Stimulated activated CD8-positive, alpha-beta memory T cell treated with anti-CD3 and anti-CD28 coated beads, Interleukin-4, amount 100 ng/mL, for 4 hours (primary cell): Measurements from ENCODE around the gene BCOR.

Experiments
- DNase-seq, 2 donors: peaks; one replicate each; pipeline ENCODE4 v3.0.0-alpha.2; 2020; ENCODE audit warnings: low read depth in 2 of 2, low spot score in 1 of 2

The BCOR gene

DNA sequence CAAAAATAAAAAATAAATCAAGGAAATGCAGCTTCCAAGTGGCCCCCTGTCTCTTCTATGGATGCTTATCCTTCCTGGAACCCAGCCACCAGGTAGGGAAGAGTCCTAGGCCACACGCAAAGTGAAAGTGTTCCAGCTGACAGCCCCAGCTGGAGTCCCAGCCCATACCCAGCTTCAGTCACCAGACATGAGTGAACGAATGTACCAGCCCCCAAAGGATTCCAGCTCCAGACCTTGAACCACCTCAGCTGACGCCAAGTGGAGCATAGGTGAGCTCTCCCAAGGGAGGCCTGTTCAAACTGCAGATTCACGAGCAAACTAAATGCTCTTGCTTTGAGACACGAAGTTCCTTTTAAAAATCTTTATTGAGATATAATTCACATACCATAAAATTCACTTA lies 62.0 kb downstream of the BCOR start:
- DNase-seq = no peak

DNA sequence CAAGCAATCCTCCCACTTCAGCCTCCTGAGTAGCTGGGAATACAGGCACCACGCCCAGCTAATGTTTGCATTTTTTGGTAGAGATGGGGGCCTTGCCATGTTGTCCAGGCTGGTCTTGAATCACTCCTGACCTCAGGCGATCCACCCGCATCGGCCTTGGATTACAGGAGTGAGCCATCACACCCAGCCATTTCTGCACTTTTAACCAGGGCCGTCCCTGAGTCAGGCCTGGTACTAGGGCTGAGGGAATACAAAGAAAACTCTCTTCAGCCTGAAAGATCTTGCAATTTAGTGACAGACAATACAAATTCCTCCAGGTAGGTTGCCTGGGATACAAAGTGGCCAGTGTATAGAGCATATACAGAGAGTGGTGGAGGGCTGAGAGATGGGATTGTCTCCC lies 65.8 kb downstream of the BCOR start:
- DNase-seq = no peak

DNA sequence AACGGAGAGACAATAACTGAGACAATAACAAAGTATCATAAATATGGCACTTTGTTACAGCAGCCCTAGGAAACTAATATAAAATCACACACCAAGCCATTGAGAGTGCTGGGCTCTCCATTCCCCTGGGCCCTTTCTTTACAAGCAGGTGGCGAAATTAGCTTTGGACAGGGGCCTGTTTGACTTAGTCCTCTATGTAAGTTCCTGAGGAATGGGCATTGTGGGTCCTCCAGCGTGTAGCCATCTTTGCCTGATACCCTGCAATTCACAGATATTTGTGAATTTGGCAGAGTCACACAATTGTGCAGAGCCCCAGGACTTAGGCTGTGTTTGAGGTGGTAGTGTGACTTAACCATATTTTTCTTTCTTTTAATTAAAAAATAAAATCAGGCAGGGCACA lies 67.6 kb downstream of the BCOR start:
- no peak for DNase-seq

DNA sequence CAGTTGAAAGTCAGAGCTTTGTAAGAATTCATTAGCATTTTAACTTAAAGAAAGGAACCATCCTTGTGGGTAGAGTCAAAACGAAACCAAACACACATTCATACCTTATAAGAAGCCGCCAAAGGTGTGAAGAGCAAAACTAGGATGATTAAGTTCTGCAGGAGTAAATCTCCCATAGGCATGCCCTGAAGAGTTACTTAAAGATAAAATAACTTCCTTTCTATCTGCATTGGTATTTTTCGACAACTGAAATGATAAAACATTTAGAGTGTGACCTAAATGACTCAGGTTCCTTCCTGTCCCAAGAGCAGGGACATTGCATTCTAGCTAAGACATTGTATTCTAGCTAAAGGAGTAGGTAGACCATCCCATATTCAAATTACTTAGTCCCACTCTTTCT lies 75.3 kb downstream of the BCOR start:
- no peak for DNase-seq

DNA sequence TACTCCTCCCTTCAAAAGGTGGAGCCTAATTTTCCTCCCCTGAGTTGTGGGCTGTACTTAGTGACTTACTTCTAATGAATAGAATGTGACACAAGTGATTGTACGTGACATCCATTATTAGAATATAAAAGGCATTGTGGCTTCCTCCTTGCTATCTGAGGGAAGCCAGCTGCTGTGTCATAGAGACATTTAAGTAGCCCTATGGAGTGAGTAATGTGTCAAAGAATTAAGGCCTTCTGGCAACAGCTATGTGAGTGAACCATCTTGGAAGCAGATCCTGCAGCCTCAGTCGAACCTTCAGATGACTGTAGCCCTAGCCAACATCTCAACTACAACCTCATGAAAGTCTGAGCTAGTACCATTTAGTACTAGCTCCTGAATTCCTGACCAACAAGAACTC lies 76.1 kb downstream of the BCOR start:
- no peak for DNase-seq

DNA sequence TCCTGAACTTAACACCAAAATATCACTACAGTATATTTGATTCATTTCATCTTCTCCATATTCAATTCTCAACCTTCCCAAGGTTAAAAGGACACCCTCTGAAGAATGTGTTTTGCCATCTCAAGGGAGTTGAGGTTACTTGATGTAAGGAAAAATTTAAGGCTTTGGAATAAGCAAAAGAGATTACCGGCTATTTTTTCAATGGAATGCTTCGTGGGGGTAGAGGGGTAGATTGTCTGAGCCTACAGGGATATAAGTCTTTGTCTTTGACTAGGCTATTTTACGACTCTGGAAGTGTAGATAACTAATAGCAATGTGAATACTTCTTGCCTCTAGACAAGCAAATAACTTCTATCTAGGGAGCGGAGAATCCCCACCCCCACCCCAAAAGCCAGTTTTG lies 78.2 kb downstream of the BCOR start:
- DNase-seq = no peak

DNA sequence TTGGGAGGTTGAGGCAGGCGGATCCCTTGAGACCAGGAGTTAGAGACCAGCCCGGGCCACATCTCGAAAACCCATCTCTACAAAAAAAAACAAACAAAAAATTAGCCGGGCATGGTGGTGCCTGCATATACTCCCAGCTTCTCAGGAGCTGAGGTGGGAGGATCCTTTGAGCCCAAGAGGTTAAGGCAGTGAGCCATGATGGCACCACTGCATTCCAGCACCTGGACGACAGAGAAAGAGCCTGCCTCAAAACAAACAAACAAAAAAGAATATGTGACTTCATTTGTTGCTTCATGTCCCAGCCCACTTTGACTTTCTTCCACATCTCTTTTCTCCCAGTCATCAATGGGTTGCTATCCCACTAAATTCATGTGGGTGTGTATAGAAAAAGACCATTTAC lies 79.7 kb downstream of the BCOR start:
- no peak for DNase-seq

DNA sequence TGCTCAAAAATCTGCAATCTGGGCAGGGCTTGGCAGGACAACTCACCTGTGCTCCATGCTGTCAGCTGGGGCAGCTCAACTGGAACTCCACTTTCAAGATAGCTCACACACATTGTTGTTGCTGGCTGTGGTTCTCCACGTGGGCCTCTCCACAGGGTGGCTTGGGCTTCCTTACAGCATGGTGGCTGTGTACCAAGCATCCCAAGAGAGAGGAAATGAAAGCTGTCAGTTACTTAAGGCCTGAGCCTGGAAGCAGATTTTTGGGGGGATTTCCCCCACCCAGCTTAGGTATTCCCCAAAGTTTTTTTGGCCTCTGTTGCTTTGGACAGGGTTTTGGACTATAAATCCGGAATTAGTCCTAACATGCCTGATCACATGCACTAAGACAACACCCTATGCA lies 81.0 kb downstream of the BCOR start:
- DNase-seq = no peak

DNA sequence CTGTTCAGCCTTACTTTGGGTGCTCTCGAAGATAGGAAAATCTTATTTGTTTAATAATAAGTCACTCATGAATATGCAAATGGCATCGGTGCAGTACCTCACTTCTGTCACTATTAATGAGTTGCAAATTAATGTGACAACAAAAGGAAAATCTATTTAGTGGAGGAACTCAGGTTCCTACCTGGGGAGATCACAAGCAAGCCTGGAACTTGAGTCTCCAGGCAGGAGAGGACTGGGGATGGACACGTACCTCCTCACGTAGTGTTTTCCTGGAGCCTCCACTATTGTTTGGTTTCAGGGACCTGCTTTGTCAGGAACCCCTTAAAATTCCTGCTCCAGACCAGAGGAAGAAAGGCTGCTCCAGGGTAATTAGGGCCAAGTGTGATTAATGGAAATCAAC lies 82.1 kb downstream of the BCOR start:
- no peak for DNase-seq

DNA sequence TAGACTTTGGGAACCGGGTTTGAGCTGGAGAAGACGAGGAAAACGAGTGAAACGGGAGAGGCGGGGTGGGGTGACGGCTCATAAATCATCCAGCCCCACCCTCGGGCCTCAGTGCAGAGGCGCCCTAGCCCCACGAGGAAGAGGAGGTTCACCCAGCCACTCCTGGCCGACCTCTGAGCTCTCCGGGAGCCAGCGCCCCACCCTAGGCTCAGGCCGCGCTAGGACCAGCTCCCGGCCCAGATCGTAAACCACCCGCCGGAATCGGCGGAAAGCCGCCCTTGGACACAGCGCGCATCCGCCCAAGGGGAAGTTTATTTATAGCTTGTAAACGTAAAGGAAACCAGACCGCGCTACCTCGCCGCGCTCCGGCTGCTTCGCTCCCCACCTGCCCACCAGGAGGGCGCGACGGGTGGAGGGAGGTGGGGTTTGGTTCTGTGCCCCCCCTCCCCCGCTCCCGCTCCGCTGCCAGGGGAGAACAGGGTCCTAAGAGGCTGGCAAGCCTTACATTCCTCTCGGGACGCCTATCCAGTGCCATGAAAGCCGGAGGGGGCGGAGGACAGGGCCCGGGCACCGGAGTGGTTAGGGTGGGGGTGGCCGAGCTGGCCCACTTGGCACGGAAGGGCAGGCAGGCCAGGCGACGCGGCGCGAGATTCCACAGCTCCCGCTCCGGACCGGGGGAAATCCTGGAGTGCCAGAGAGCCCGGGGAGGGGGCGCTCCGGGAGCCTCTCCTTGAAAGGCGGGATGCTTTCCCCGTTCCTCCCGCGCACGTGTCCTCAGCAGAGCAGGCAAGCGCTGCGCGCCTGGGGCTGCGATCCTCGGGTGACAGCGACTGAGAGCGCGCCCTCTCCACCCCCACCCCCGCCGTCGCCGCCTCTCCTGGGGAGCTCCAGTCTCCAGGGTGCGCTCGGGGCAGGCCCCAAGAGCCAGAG lies 84.2 kb downstream of the BCOR start:
- no peak for DNase-seq

DNA sequence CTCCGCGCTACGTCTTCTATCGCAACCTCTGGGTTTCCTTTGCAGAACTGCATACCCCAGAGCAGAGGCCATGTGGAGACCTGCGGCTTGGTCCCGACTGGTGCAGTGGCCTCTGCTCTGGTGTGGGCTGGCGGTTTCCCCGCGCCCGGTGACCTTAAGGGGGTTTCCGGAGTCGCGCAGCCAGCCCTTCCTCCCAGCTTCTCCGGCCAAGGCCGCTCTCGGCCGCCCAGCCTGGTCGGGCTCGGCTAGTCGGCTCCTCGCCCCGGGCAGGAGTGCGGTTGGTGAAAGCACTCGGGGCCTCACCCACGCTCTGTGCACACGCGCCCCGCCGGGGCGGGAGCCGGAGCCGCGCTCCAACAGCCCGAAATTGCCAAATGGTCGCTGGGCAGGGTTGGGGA lies 84.9 kb downstream of the BCOR start:
- no peak for DNase-seq

DNA sequence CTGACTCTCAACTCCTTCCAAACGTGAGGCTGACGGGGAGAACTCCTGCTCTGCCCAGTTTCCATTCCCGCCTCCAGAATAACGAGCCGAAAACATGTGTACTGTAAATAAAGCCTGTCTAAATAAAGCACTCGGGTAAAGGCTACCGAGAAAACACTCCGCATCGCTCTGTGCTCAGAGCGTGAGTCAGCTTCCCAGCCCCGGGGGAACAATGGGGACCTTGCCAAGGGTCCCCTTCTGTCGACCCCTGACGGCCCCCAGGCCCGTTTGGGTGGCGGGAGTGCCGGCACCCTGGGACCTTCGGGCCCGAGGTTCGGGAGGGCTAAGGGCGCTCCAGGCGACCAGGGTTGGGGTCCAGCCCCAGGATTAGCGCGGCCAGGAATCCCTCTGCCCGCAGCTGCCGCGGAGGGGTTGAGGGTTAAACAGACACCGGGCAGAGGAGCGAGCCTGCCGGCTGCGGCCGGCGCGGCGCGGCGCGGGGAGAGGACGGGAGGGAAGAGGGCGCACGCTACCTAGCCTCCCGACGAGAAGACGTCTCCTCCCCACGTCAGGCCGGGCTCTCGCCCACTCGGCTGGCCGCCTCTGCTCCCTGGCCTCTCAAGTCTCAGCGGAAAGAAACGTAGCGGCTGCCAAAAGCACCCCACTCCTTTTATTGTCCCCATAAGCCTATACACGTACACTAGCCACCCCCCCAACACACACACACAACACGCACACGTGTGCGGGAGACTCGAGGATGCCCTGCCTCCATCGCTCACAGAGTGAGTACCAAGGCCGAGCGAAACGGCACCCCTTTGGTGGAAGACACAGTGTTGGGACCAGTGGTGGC lies 85.5 kb downstream of the BCOR start:
- DNase-seq = no peak

DNA sequence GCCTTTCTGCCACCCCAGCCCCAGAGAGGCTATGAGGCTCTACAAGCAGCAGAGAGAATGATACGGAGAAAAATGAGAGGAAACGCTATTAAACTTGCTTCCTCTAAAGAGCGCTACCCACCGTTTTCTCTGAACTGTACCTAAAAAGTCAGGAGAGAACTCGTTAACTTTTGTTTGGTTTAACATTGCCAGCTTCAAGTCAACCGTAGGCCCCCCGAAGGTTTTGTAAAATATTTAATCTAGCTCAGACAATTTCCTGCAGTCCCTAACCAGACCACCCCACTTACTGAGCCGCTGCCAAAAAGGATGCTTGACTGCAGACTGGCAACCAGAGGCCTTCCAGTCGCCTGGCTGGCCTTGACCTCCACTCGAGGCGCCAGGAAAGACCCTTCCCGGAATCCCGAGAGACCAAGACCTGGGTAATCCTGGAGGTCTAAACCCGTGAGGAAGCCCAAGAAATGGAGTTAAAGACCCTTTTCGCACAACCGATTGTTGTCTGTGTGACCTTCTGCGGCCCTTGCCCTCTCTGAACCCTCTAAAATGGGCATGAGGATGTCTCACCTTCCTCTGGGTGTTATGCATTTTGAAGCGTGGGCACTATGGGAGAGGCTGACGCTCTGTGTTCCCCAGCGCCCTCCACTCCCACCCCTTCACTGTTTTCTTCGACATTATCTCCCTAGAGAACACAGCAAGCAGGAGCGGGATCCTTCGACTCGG lies 86.3 kb downstream of the BCOR start:
- no peak for DNase-seq

DNA sequence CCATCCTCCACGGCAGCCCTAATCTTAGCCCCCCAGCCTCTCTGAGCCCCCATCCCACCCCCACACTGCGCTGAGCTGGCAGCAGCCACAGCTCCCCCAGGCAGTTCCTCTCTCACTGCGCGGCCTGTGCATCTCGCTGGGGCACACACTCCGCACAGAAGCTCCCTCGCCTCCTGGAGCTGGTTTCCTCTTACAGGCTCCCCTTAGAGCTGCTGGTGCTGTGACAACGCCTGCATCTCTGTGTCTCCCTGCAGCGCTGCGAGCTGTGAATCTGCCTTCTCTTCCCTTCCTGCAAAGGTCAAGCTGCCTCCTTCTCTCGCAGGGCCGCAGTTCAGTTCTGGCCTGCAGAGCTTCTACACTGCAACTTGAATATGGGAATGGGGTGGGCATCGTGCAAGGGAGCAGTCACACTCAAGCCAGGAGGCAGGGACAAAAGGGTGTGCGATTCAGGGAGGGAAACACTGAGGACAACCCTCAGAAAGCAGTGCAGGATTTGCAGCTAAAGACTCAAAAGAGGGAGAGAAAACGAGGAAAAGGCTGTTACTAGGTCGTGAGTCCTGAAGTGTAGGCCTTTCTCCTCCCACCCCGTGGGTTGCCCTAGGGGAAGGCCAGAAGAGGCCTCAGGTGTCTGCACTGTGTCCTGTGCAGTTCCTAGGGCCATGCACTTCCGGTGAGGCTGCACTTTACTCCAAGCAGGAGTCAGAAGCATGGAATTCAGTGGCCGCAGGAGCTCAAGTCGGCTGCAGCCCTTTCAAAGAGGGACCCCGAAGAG lies 87.0 kb downstream of the BCOR start:
- no peak for DNase-seq

DNA sequence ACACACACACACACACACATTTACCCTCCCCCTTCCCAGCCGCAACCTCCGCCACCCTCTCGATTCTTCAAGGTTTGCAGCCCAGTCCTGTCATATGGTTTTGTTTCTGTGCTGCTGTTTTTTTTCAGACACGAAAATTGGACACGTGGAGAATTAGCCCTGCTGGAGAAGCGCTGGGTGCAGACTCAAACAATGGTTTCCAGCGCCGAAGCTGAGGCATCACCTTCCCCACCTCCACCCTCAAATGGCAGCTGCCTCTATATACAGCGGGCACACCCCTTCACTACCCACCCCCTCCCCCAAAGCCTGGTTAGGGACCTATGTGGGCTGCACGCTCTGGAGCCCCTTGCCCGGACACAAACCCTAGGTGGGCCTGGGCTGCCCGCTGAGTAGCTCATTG lies 87.9 kb downstream of the BCOR start:
- DNase-seq = no peak

DNA sequence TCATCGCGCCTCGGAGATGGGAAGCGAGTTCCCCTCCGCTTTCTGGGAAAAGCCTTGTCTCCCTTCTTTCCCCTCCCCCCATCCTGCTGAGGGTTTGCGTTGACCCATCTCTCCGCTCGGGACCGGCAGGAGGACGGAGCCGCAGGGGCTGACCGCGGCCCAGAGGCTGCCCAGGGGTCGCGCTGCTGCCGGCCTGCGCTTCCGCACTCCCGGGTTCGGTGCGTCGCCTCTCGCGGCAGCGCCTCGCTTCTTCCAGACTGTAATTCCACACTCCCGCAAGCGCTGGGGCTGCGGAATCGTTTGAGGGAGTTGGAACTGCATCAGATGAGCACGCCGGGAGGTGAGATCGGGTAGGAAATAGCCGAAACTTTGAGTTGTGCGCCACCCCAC lies 88.3 kb downstream of the BCOR start:
- no peak for DNase-seq

DNA sequence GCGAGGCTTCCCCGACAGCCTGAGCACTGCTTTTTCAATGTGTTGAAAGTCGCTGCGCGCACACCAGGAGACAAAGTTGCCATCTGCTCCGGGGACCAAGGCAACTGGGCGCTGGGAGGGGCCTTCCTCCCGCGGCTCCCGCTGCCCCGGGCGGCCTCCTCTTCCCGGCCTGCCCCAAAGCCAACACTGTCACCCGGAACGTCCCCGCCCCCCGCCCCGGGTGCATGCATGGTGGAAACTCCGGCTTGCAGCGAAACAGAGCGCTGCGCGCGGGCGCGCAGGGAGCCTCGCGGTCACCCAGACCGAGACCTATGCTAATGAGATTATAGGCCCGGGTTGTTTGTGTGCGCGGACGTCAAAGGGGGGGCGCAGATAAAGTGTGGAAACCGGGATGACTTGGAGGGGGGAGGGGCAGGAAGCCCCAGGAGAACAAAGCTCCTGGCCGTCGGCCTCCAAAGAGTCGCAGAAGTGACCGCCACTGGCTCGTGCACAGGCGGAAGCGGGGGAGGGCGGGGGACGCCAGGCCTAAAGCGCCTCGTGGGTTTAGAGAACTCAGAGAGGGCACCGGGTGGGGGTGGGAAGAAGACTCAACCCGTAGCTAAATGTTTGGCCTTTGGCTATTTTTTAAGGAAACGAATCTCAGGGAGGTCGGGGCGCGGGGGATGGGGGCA lies 88.8 kb downstream of the BCOR start:
- DNase-seq = no peak

DNA sequence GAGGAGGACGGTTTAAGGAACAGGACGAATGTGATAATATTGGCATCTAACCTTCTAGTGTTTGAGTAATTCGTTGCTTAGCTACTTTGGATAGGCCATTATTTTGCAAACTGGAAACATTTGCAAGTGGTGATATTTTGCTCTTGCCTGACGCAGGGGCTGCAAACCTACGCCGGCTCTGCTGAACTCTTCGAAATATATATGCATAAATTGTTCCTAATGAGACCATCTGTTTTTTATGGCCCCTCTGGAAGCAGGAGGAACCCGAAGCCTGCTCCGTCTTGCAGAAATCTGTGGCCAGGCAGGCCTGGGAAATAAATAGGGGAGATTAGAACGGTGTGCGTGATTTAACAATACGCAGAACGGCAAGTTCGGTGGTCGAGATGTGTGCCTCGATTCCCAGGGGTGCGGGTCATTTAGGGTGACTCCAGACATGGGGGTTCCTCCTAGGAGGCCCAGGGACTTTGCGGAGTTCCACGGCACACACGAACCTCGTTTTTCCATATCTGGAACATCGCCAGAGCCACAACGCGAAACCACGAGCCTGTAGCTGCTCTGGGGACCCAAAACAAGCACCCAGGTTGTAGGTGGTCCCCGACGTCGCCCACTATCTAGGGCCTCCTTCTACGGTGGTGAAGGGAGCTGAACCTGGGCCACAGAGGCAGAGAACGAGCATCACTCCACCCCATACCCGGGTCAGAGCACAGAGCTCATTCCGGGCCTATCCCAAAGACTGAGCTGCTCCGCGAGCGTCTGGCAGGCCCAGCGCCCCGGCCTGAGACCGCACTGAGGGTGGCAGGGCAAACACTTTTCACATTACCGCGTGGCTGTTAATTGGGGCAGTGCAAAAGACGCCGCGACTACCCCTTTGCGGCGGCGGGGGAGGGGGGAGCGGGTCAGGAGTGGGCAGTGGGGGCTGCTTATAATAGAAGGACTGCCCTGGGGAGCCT lies 89.7 kb downstream of the BCOR start:
- no peak for DNase-seq

DNA sequence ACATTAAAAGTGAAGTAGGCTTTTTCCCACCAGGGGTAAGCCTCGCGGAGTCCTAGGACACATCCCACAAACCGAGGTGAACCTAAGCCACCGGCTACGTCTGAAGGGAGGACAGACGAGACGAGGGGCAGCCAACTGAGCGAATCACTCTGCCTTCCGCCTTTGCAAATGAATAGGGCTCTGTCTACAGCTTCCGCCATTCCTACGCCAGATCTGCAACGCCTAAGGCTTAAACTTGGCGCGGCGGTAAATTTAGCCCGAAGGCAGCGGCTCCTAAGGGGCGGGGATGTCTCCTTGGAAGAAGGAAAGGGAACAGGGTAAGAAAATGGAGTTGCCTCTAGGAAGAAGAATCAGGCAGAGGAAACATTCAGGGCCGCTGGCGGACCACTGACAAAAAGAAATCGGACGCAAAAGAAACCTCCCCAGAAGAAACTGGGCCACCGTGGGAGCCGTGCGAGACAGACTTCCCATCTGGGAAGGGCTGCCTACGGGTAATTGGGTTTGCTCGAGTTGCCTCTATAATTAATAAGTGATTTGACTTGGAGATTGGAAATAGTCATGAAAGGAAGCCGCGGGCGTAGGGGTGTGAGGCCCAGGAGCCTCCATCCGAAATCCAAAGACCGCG lies 90.5 kb downstream of the BCOR start:
- DNase-seq = no peak
